ENCODE data around the gene OST4.
"Not testable (repeated sequence)": the region's sequence is repeated elsewhere in the genome, so short reads cannot be mapped to it uniquely, and the experiment has no call there.

Gene OST4

DNA sequence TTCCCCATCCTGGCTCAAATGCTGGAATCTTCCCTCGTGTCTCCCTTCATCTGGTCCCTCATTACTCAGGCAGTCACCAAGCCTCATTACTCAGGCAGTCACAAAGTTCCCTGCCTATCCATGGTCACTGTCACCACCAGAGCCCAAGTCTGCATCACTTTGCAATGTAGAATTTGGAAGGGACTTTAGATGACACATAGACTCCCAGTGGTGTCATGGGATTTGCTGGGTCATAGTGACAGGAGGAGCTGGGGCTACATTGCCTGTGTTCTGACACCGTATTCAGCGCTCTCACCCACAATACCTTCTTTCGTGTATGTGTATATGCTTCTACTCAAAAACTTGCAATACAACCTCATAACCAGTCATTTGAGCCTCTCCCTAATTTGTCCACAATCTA is 4.9 kb upstream of the OST4 start:
- H2BK12ac ChIP-seq (ENCODE audit: low read length), result no peak overlapping the region
- H2AFZ ChIP-seq (ENCODE audit: low read length), result no peak overlapping the region
- no peaks in the 10 kb centered on the region for H3K9me3 ChIP-seq (replicated peaks in 1 of 2; ENCODE audit: control insufficient read depth in 2 of 2, insufficient read depth in 1 of 2, low read depth in 1 of 2, low read length in 2 of 2)
- no CpG with 5 or more reads among the region's 4 CpGs for WGBS, 2 donors (ENCODE audit: extremely low coverage in 2 of 2, insufficient read length in 2 of 2, insufficient replicate concordance in 1 of 2)
- H3K18ac ChIP-seq (ENCODE audit: low read length), result no peak overlapping the region
- H3K23ac ChIP-seq (ENCODE audit: low read depth, low read length, poor library complexity), result no peak overlapping the region
- H3K4me2 ChIP-seq (ENCODE audit: insufficient read depth, low read length, poor library complexity, severe bottlenecking), result no peak overlapping the region
- H3K27ac ChIP-seq (replicated peaks; ENCODE audit: low read length), result no peak overlapping the region
- H3K4me3 ChIP-seq (ENCODE audit: low read length in 2 of 2), result no peak overlapping the region
- H3K9ac ChIP-seq (ENCODE audit: low read depth, low read length, poor library complexity), result no peak overlapping the region
- no peak overlapping the region for H2BK120ac ChIP-seq (ENCODE audit: low read depth, low read length)
- H2BK5ac ChIP-seq (ENCODE audit: low read length), result no peak overlapping the region
- DNase-seq (ENCODE audit: low spot score), result no peak
- no peaks in the 10 kb centered on the region for H3K36me3 ChIP-seq (replicated peaks in 1 of 2; ENCODE audit: control insufficient read depth in 2 of 2, insufficient read depth in 2 of 2, low read length in 2 of 2)
- no peak overlapping the region for H4K91ac ChIP-seq (ENCODE audit: low read depth, low read length, poor library complexity)
- H4K8ac ChIP-seq (ENCODE audit: low read depth, low read length), result no peak overlapping the region
- H3K79me1 ChIP-seq (ENCODE audit: low read depth, low read length), result no peaks in the 10 kb centered on the region
- no peak overlapping the region for H2BK15ac ChIP-seq (ENCODE audit: low read length)
- no peak overlapping the region for H3K4ac ChIP-seq (ENCODE audit: low read length)
- no peaks in the 10 kb centered on the region for H3K27me3 ChIP-seq (ENCODE audit: control insufficient read depth in 3 of 3, insufficient read depth in 3 of 3, low read depth in 1 of 3, low read length in 3 of 3)
- peaks cover 15 to 46% of the 10 kb centered on the region in 2 donors for H3K4me1 ChIP-seq (ENCODE audit: control insufficient read depth in 2 of 2, insufficient read depth in 1 of 2, low read depth in 1 of 2, low read length in 2 of 2)
- H3K14ac ChIP-seq (ENCODE audit: low read length), result no peak overlapping the region
- no peak overlapping the region for H2AK5ac ChIP-seq (ENCODE audit: low read depth, low read length)

DNA sequence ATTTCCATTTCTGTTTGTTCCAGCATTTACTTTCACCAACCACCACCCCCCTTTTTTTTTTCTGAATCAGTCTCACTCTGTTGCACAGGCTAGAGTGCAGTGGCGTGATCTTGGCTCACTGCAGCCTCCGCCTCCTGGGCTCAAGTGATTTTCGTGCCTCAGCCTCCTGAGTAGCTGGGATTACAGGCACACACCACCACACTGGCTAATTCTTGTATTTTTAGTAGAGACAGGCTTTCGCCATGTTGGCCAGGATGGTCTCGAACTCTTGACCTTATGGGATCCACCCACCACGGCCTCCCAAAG is 4.1 kb upstream of the OST4 start:
- not testable (repeated sequence) for H3K18ac ChIP-seq (ENCODE audit: low read length); H4K8ac ChIP-seq (ENCODE audit: low read depth, low read length); H2BK12ac ChIP-seq (ENCODE audit: low read length); H3K79me1 ChIP-seq (ENCODE audit: low read depth, low read length); H3K14ac ChIP-seq (ENCODE audit: low read length); DNase-seq (ENCODE audit: low spot score); H4K91ac ChIP-seq (ENCODE audit: low read depth, low read length, poor library complexity); H3K23ac ChIP-seq (ENCODE audit: low read depth, low read length, poor library complexity); H2BK5ac ChIP-seq (ENCODE audit: low read length); H3K4ac ChIP-seq (ENCODE audit: low read length); H3K27me3 ChIP-seq (ENCODE audit: control insufficient read depth in 3 of 3, insufficient read depth in 3 of 3, low read depth in 1 of 3, low read length in 3 of 3); H3K4me2 ChIP-seq (ENCODE audit: insufficient read depth, low read length, poor library complexity, severe bottlenecking); H3K9ac ChIP-seq (ENCODE audit: low read depth, low read length, poor library complexity); H2BK120ac ChIP-seq (ENCODE audit: low read depth, low read length); H3K4me3 ChIP-seq (ENCODE audit: low read length in 2 of 2); H2AK5ac ChIP-seq (ENCODE audit: low read depth, low read length); H3K27ac ChIP-seq (replicated peaks; ENCODE audit: low read length); H2BK15ac ChIP-seq (ENCODE audit: low read length); H3K36me3 ChIP-seq (replicated peaks in 1 of 2; ENCODE audit: control insufficient read depth in 2 of 2, insufficient read depth in 2 of 2, low read length in 2 of 2); H3K9me3 ChIP-seq (replicated peaks in 1 of 2; ENCODE audit: control insufficient read depth in 2 of 2, insufficient read depth in 1 of 2, low read depth in 1 of 2, low read length in 2 of 2)
- WGBS, 2 donors (ENCODE audit: extremely low coverage in 2 of 2, insufficient read length in 2 of 2, insufficient replicate concordance in 1 of 2), result no CpG with 5 or more reads among the region's 6 CpGs
- H3K4me1 ChIP-seq (ENCODE audit: control insufficient read depth in 2 of 2, insufficient read depth in 1 of 2, low read depth in 1 of 2, low read length in 2 of 2), result peaks cover 17 to 43% of the 10 kb centered on the region in 2 donors
- H2AFZ ChIP-seq (ENCODE audit: low read length), result peak overlapping the region; percentile 26

DNA sequence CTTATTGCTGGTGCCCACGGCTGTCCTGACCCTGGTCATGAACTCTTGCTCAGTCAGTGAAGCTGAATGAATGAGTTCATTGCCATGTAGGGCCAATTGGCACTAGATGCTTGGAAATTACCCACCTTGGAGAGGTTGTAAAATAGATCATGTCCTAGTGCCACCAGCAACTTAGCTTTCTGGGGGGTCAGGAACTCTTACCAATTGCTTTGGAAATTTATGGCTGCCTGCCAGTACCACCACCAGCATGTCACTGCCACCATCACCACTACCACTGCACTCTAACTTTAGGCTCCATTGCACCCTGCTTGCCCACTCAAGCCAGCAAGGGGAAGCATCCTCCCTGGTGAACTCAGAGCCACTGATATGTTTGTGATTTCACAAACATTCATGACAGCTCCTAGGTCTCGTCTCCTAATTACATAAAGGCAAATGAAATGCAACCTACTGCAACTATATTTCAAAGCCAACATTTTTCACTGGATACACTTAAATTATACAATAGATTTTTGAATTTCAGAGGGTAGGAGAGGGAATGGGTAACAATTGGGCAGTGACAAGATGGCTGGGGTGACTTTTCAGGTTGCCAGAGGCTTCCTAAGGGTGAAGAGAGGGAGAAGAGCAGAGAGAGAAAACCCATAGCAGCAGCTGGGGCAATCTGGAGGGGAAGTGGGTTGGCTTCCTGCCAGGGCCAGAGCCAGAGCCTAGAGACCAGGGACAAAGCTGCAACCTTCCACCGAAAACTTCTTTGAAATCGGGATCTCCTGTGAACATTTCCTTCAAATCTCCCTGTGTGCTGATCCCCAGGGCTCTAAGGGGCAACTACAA is 3.5 kb upstream of the OST4 start:
- H3K9me3 ChIP-seq (replicated peaks in 1 of 2; ENCODE audit: control insufficient read depth in 2 of 2, insufficient read depth in 1 of 2, low read depth in 1 of 2, low read length in 2 of 2), result no peaks in the 10 kb centered on the region

DNA sequence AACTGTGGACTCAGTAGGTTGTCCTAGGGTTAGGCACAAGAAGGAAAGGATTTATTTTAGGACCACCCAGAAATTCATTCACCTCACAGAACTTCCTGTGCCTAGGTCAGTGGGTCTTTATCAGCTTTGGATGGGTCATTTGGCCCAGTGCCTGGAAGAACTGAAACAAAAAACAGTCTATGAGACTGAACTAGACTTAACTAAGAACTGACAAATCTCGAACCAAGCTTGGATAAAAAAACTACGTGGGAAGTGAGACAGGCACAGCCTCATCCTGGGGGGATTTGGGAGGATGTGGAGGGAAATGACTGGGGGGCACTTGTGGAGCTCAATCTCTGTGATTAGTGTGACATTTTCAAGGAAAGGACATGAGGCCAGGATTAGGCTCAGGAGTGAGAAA is 2.3 kb upstream of the OST4 start:
- Histone ChIP-seq H4K91ac (ENCODE audit: low read depth, low read length, poor library complexity) (no peak overlapping the region), H3K4me3 (ENCODE audit: low read length in 2 of 2) (no peak overlapping the region), H3K4me2 (ENCODE audit: insufficient read depth, low read length, poor library complexity, severe bottlenecking) (no peak overlapping the region), H2BK15ac (ENCODE audit: low read length) (no peak overlapping the region), H2BK5ac (ENCODE audit: low read length) (no peak overlapping the region), H3K14ac (ENCODE audit: low read length) (no peak overlapping the region), H3K18ac (ENCODE audit: low read length) (no peak overlapping the region), H3K4me1 (ENCODE audit: control insufficient read depth in 2 of 2, insufficient read depth in 1 of 2, low read depth in 1 of 2, low read length in 2 of 2) (peaks cover 15 to 38% of the 10 kb centered on the region in 2 donors), H3K9me3 (replicated peaks in 1 of 2; ENCODE audit: control insufficient read depth in 2 of 2, insufficient read depth in 1 of 2, low read depth in 1 of 2, low read length in 2 of 2) (no peaks in the 10 kb centered on the region), H2BK120ac (ENCODE audit: low read depth, low read length) (no peak overlapping the region), H2AFZ (ENCODE audit: low read length) (no peak overlapping the region), H2BK12ac (ENCODE audit: low read length) (no peak overlapping the region), H3K36me3 (replicated peaks in 1 of 2; ENCODE audit: control insufficient read depth in 2 of 2, insufficient read depth in 2 of 2, low read length in 2 of 2) (peaks cover 12 to 18% of the 10 kb centered on the region in 2 donors), H3K4ac (ENCODE audit: low read length) (no peak overlapping the region), H3K23ac (ENCODE audit: low read depth, low read length, poor library complexity) (no peak overlapping the region), H3K27me3 (ENCODE audit: control insufficient read depth in 3 of 3, insufficient read depth in 3 of 3, low read depth in 1 of 3, low read length in 3 of 3) (no peaks in the 10 kb centered on the region), H3K9ac (ENCODE audit: low read depth, low read length, poor library complexity) (no peak overlapping the region), H2AK5ac (ENCODE audit: low read depth, low read length) (no peak overlapping the region), H3K27ac (replicated peaks; ENCODE audit: low read length) (no peak overlapping the region), H3K79me1 (ENCODE audit: low read depth, low read length) (peaks cover 5% of the 10 kb centered on the region), H4K8ac (ENCODE audit: low read depth, low read length) (no peak overlapping the region)
- no CpG with 5 or more reads among the region's 2 CpGs for WGBS, 2 donors (ENCODE audit: extremely low coverage in 2 of 2, insufficient read length in 2 of 2, insufficient replicate concordance in 1 of 2)
- DNase-seq (ENCODE audit: low spot score), result no peak

More for the DNA sequence above, 3.5 kb upstream of the OST4 start:
- Histone ChIP-seq H2AFZ (ENCODE audit: low read length) (peak overlapping the region; percentile 26), H4K91ac (ENCODE audit: low read depth, low read length, poor library complexity) (no peak overlapping the region), H3K4me3 (ENCODE audit: low read length in 2 of 2) (no peak overlapping the region), H3K9ac (ENCODE audit: low read depth, low read length, poor library complexity) (no peak overlapping the region), H3K4me1 (ENCODE audit: control insufficient read depth in 2 of 2, insufficient read depth in 1 of 2, low read depth in 1 of 2, low read length in 2 of 2) (peaks cover 19 to 41% of the 10 kb centered on the region in 2 donors), H3K27ac (replicated peaks; ENCODE audit: low read length) (no peak overlapping the region), H3K27me3 (ENCODE audit: control insufficient read depth in 3 of 3, insufficient read depth in 3 of 3, low read depth in 1 of 3, low read length in 3 of 3) (no peaks in the 10 kb centered on the region), H3K36me3 (replicated peaks in 1 of 2; ENCODE audit: control insufficient read depth in 2 of 2, insufficient read depth in 2 of 2, low read length in 2 of 2) (peaks cover under 1 to 7% of the 10 kb centered on the region in 2 donors), H2BK12ac (ENCODE audit: low read length) (no peak overlapping the region), H3K14ac (ENCODE audit: low read length) (no peak overlapping the region), H2AK5ac (ENCODE audit: low read depth, low read length) (no peak overlapping the region), H4K8ac (ENCODE audit: low read depth, low read length) (no peak overlapping the region), H3K4ac (ENCODE audit: low read length) (no peak overlapping the region), H3K23ac (ENCODE audit: low read depth, low read length, poor library complexity) (no peak overlapping the region), H3K18ac (ENCODE audit: low read length) (no peak overlapping the region), H2BK5ac (ENCODE audit: low read length) (no peak overlapping the region), H2BK120ac (ENCODE audit: low read depth, low read length) (no peak overlapping the region), H3K4me2 (ENCODE audit: insufficient read depth, low read length, poor library complexity, severe bottlenecking) (no peak overlapping the region), H3K79me1 (ENCODE audit: low read depth, low read length) (peaks cover 5% of the 10 kb centered on the region), H2BK15ac (ENCODE audit: low read length) (no peak overlapping the region)
- whole genome bisulfite sequencing, 2 donors (ENCODE audit: extremely low coverage in 2 of 2, insufficient read length in 2 of 2, insufficient replicate concordance in 1 of 2), result no CpG with 5 or more reads among the region's 4 CpGs
- DNase-seq (ENCODE audit: low spot score), result no peak
